ENCODE measurements around the gene CLVS2.

The CLVS2 gene

GRCh38 chr6:122977180-122977579, 18.9 kb upstream of the CLVS2 start:
- DNase-seq (ENCODE audit: low spot score), result no peak
- TF ChIP-seq CTCF (IDR thresholded peaks at IDR 0.05; ENCODE audit: extremely low read depth, insufficient read depth, missing control alignments), result no peak
- in situ Hi-C loops (cut with MboI; ENCODE audit: low pct_unique_long_range_greater_than_20kb, low sequenced_read_pairs, unreplicated experiment), result no loop called here

- in situ Hi-C loops (cut with MboI; ENCODE audit: low pct_unique_long_range_greater_than_20kb, low sequenced_read_pairs, unreplicated experiment), result no loop called here
- DNase-seq (ENCODE audit: low spot score), result no peak
Measured at GRCh38 chr6:122984393-122984792, 11.6 kb upstream of the CLVS2 start.

GRCh38 chr6:122994256-122994655, 1.8 kb upstream of the CLVS2 start:
- DNase-seq (ENCODE audit: low spot score), result no peak
- TF ChIP-seq CTCF (IDR thresholded peaks at IDR 0.05; ENCODE audit: extremely low read depth, insufficient read depth, missing control alignments), result no peak
- in situ Hi-C loops (cut with MboI; ENCODE audit: low pct_unique_long_range_greater_than_20kb, low sequenced_read_pairs, unreplicated experiment), result no loop called here

More at GRCh38 chr6:122984393-122984792, 11.6 kb upstream of the CLVS2 start:
- TF ChIP-seq CTCF (IDR thresholded peaks at IDR 0.05; ENCODE audit: extremely low read depth, insufficient read depth, missing control alignments), result no peak

- in situ Hi-C loops (cut with MboI; ENCODE audit: low pct_unique_long_range_greater_than_20kb, low sequenced_read_pairs, unreplicated experiment), result no loop called here
- no peak for DNase-seq (ENCODE audit: low spot score)
- TF ChIP-seq CTCF (IDR thresholded peaks at IDR 0.05; ENCODE audit: extremely low read depth, insufficient read depth, missing control alignments), result no peak
Measured at GRCh38 chr6:122996794-122997505, 915 bp downstream of the CLVS2 start.

- DNase-seq (ENCODE audit: low spot score), result no peak
- in situ Hi-C loops (cut with MboI; ENCODE audit: low pct_unique_long_range_greater_than_20kb, low sequenced_read_pairs, unreplicated experiment), result no loop called here
- no peak for TF ChIP-seq CTCF (IDR thresholded peaks at IDR 0.05; ENCODE audit: extremely low read depth, insufficient read depth, missing control alignments)
Measured at GRCh38 chr6:122997541-122998150, 1.6 kb downstream of the CLVS2 start.

GRCh38 chr6:122998403-122998975, 2.5 kb downstream of the CLVS2 start:
- DNase-seq (ENCODE audit: low spot score), result no peak
- no peak for TF ChIP-seq CTCF (IDR thresholded peaks at IDR 0.05; ENCODE audit: extremely low read depth, insufficient read depth, missing control alignments)
- in situ Hi-C loops (cut with MboI; ENCODE audit: low pct_unique_long_range_greater_than_20kb, low sequenced_read_pairs, unreplicated experiment), result no loop called here
